ENCODE results near the gene NKX2-1. TPM values are rescaled to one million over a fixed set of nuclear protein-coding genes. Genes with fewer than 3 reads are reported as not detected.

NKX2-1 gene
- total RNA-seq (under 1 TPM in 3 of 5 donors, not detected in 2; 0.16 to 0.23 (median 0.16) TPM), total RNA-seq (0 to 0.12 (median 0) reads per million in 29 experiments)
- not detected for total RNA-seq (2013)

DNA sequence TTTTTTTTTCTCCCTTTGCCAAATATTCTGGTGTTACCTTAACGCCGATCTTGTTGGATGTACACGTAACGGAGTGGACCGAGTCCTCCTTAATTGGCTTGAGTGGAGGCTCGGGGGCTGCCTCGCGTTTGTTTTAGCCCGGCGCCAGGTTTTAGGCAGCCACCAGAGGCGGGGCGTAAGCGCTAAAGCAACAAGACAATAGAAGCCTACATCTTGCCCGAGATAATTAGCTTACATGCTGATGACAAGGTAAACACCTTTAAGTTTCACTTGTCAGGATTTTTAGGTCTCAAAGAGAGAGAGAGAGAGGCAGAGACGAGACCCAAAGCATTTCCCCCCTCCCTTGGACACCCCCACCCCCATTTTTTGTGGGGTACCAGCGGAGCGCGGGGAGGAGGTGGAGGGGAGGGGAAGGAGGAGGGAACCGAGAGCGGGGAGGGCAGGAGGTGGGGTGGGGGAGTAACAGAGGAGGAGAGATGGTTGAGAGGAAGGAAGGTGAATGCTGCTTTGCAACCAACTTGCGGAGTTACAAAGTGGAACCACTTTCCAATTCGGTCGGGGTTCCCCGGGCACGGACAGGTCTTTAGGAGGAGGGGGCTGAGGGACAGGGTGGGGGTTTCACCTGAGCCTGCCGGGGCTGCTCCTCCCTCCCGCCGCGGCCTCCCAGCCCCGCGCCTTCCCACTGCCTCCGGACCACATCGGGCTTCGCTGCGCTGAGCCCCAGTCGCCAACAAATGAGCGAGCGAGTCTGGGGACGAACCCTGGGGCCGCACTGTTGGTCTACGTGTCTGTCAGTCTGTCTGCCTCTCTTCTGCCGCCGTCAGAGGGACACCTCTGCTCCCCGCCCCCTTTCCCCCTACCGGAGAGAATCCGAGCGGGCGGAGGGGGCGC lies at the start of gene NKX2-1:
Gene NKX2-1, minus strand, starts transcription at position 802 of the 891 bp plus-strand sequence. Its CDS starts 103 bp downstream, at position 699.
- no peaks in the 10 kb centered on the region for H3K36me3 Mint-ChIP-seq
- ChIA-PET POLR2A (no interaction called here), CTCF (interaction anchor here in 1 of 2 donors (0.7 kb wide), 1 partner anchor 14 kb away, joined by 3 read pairs; no protein-coding TSS in a partner anchor)
- no peak for DNase-seq
- H3K4me1 ChIP-seq (ENCODE audit: control insufficient read depth in 1 of 2, extremely low read depth in 1 of 2, insufficient read depth in 2 of 2, low read length in 2 of 2), result peaks cover 0 to 14% of the 10 kb centered on the region in 2 experiments
- H3K27me3 Mint-ChIP-seq, result peaks cover 49 to 77% of the 10 kb centered on the region in 2 donors
- H3K36me3 ChIP-seq (ENCODE audit: control insufficient read depth in 2 of 2, extremely low read depth in 1 of 2, insufficient read depth in 1 of 2, low read length in 1 of 2), result no peaks in the 10 kb centered on the region
- no peaks in the 10 kb centered on the region for H3K9me3 Mint-ChIP-seq
- ATAC-seq (replicated peaks in 1 of 4), result no peak
- H3K27ac ChIP-seq (ENCODE audit: low read length), result no peak within 1 kb of the TSS
- no peak within 1 kb of the TSS for H3K4me3 ChIP-seq (ENCODE audit: control insufficient read depth in 1 of 2, extremely low read depth in 1 of 2, low read length in 1 of 2)
- H3K4me3 Mint-ChIP-seq, result peak within 1 kb of the TSS; percentile 59 to 76 (median 60)
- no peak within 1 kb of the TSS for H3K27ac Mint-ChIP-seq
- no peaks in the 10 kb centered on the region for H3K9me3 ChIP-seq
- peaks cover 6 to 85% of the 10 kb centered on the region in 2 experiments for H3K27me3 ChIP-seq (replicated peaks in 1 of 2; ENCODE audit: control insufficient read depth in 2 of 2, extremely low read depth in 1 of 2, insufficient read depth in 2 of 2, low read length in 1 of 2)
- peaks cover 20 to 22% (median 20%) of the 10 kb centered on the region in 3 donors for H3K4me1 Mint-ChIP-seq
- 5% methylated on average over 44 of the region's 49 CpGs for WGBS (ENCODE audit: insufficient coverage)

DNA sequence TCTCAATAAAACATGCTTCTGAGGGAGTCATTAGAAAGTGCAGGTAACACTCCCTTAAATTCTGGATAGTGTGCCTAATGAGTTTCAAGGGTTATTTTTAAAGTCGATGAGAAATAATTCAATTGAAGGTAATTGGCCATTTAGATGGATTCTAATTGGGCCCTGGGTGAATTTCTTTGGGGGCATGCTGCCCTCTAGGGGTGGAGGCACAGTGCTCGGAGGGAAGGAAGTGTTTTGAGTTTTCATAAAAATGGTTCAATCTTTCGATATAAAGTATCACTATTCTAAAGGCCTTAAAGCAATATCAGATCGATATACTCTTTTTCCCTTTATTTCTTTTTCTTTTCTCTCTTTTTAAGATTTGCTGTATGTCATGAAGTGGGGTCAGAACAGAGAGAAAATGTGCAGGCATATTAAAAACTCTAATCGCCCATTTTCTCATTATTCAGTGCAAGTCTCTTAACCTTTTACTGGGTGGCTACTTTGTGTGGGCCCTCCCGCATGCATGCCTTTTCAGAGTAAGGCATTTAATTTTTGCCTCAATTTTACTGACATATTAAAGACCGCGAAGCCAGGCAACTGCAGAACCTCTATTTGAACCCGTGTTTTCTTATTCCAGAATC lies 36.9 kb upstream of the NKX2-1 start:
- peak in 2 of 35 experiments; percentile 1 to 4 for DNase-seq
- Histone ChIP-seq H3K27me3 (replicated peaks in 1 of 2; ENCODE audit: control insufficient read depth in 2 of 2, extremely low read depth in 1 of 2, insufficient read depth in 2 of 2, low read length in 1 of 2) (peaks cover 3 to 6% of the 10 kb centered on the region in 2 experiments), H3K4me1 (ENCODE audit: control insufficient read depth in 1 of 2, extremely low read depth in 1 of 2, insufficient read depth in 2 of 2, low read length in 2 of 2) (no peaks in the 10 kb centered on the region), H3K27ac (ENCODE audit: low read length) (no peak overlapping the region), H3K4me3 (ENCODE audit: control insufficient read depth in 1 of 2, extremely low read depth in 1 of 2, low read length in 1 of 2) (no peak overlapping the region), H3K36me3 (ENCODE audit: control insufficient read depth in 2 of 2, extremely low read depth in 1 of 2, insufficient read depth in 1 of 2, low read length in 1 of 2) (no peaks in the 10 kb centered on the region), H3K9me3 (no peaks in the 10 kb centered on the region)
- Mint-ChIP-seq H3K27ac (no peak overlapping the region), H3K9me3 (no peaks in the 10 kb centered on the region), H3K4me3 (no peak overlapping the region), H3K36me3 (no peaks in the 10 kb centered on the region), H3K4me1 (no peaks in the 10 kb centered on the region), H3K27me3 (peaks cover 18 to 24% of the 10 kb centered on the region in 2 donors)
- 76% methylated on average over 6 of the region's 9 CpGs for WGBS (ENCODE audit: insufficient coverage)
- ATAC-seq (replicated peaks in 1 of 4), result no peak
- CTCF ChIA-PET, result no interaction called here
- POLR2A ChIA-PET, result no interaction called here

DNA sequence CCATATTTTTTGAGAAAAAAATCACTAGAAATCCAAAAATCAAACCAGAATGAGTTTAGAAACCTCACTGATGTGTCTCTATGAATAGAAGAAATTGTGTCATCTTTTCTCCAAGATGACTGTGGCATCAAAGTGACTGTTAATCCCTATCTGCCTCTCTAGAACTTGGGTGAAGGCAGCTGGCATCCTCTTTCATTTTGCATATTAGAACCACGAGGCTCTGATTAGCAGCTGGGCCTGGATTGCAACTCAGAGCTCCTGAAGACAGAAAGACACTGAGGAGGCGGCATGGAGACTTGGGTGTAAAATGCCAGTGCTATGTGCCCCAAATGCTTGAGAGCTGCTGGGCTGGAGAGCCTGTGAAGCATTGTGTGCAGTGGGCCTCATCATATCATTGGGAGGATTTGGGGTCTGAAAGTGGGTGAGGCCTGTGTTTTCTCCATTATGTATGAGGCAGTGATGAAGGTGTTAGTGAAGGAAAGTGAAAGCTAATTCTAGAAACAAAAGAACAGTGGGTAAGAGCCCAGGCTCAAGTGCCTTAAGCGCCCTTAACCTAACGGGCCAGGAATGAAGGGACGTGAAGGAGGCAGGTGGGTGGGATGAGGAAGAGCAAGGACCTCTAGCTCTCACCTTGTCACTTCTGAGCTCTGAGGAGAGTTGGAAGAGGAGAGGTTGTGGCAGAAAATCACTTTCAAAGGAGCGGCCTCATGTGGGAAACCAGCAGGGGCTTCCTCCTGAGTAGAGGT lies 36.1 kb upstream of the NKX2-1 start:
- H3K4me3 Mint-ChIP-seq, result no peak overlapping the region
- WGBS (ENCODE audit: insufficient coverage), result 92% methylated on average over 4 of the region's 6 CpGs
- CTCF ChIA-PET, result interaction anchor here in 1 of 2 donors (0.6 kb wide), 1 partner anchor 18 kb away, joined by 3 read pairs; no protein-coding TSS in a partner anchor

DNA sequence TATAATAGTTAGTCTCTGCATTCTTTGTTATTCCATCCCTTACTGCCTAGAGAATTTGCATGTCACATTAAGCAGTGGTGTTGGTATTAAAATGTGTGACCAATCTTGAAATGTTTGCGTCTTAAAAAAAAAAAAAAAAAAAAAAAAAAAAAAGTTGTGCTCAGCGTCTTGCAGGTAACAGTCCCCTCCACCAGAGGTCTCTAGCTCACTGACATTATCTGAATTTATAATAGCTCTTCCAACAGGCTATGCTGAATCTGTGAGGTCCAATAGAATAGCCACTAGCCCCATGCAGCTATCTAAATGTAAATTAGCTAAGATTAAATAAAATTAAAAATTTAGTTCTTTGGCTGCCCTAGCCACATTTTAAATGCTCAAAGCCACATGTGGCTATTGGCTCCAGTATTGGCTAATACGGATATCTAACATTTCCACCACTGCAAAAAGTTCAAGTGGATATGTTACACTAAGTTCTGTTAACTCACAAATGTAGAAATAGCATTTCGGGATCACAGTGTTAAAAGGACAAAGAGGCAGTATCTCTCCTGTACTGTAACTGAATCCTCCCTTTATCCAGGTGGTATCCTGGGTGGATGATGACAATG lies 33.7 kb upstream of the NKX2-1 start:
- Mint-ChIP-seq H3K9me3 (no peaks in the 10 kb centered on the region), H3K36me3 (no peaks in the 10 kb centered on the region), H3K27me3 (peaks cover 11 to 16% of the 10 kb centered on the region in 2 donors), H3K27ac (no peak overlapping the region), H3K4me3 (no peak overlapping the region), H3K4me1 (no peaks in the 10 kb centered on the region)
- no peaks in the 10 kb centered on the region for H3K4me1 ChIP-seq (ENCODE audit: control insufficient read depth in 1 of 2, extremely low read depth in 1 of 2, insufficient read depth in 2 of 2, low read length in 2 of 2)
- H3K36me3 ChIP-seq (ENCODE audit: control insufficient read depth in 2 of 2, extremely low read depth in 1 of 2, insufficient read depth in 1 of 2, low read length in 1 of 2), result no peaks in the 10 kb centered on the region
- no peak for ATAC-seq (replicated peaks in 1 of 4)
- CTCF ChIA-PET, result interaction anchor here (0.5 to 1.9 kb wide), 11 partner anchors 10 to 965 kb away, joined by 3 to 9 read pairs (median 5); no protein-coding TSS in a partner anchor
- WGBS (ENCODE audit: insufficient coverage), result no CpG with 5 or more reads among the region's 4 CpGs
- no peak overlapping the region for H3K4me3 ChIP-seq (ENCODE audit: control insufficient read depth in 1 of 2, extremely low read depth in 1 of 2, low read length in 1 of 2)
- DNase-seq, result peak in 1 of 35 experiments; percentile 11
- peaks cover 3 to 11% of the 10 kb centered on the region in 2 experiments for H3K27me3 ChIP-seq (replicated peaks in 1 of 2; ENCODE audit: control insufficient read depth in 2 of 2, extremely low read depth in 1 of 2, insufficient read depth in 2 of 2, low read length in 1 of 2)
- H3K9me3 ChIP-seq, result no peaks in the 10 kb centered on the region
- POLR2A ChIA-PET, result interaction anchor here (0.6 to 0.7 kb wide), 3 partner anchors 11 to 618 kb away, joined by 3 to 8 read pairs (median 7); no protein-coding TSS in a partner anchor
- no peak overlapping the region for H3K27ac ChIP-seq (ENCODE audit: low read length)

More for the DNA sequence above, 36.1 kb upstream of the NKX2-1 start:
- H3K9me3 Mint-ChIP-seq, result no peaks in the 10 kb centered on the region
- no peak overlapping the region for H3K27ac Mint-ChIP-seq
- H3K9me3 ChIP-seq, result no peaks in the 10 kb centered on the region
- DNase-seq (no peak), ATAC-seq (replicated peaks in 1 of 4) (no peak)
- POLR2A ChIA-PET, result no interaction called here
- H3K27ac ChIP-seq (ENCODE audit: low read length), result no peak overlapping the region
- H3K27me3 ChIP-seq (replicated peaks in 1 of 2; ENCODE audit: control insufficient read depth in 2 of 2, extremely low read depth in 1 of 2, insufficient read depth in 2 of 2, low read length in 1 of 2), result peaks cover 3 to 6% of the 10 kb centered on the region in 2 experiments
- no peaks in the 10 kb centered on the region for H3K36me3 ChIP-seq (ENCODE audit: control insufficient read depth in 2 of 2, extremely low read depth in 1 of 2, insufficient read depth in 1 of 2, low read length in 1 of 2)
- H3K4me3 ChIP-seq (ENCODE audit: control insufficient read depth in 1 of 2, extremely low read depth in 1 of 2, low read length in 1 of 2), result no peak overlapping the region
- H3K4me1 ChIP-seq (ENCODE audit: control insufficient read depth in 1 of 2, extremely low read depth in 1 of 2, insufficient read depth in 2 of 2, low read length in 2 of 2), result no peaks in the 10 kb centered on the region
- H3K27me3 Mint-ChIP-seq, result peaks cover 15 to 20% of the 10 kb centered on the region in 2 donors
- H3K36me3 Mint-ChIP-seq, result no peaks in the 10 kb centered on the region
- H3K4me1 Mint-ChIP-seq, result no peaks in the 10 kb centered on the region

DNA sequence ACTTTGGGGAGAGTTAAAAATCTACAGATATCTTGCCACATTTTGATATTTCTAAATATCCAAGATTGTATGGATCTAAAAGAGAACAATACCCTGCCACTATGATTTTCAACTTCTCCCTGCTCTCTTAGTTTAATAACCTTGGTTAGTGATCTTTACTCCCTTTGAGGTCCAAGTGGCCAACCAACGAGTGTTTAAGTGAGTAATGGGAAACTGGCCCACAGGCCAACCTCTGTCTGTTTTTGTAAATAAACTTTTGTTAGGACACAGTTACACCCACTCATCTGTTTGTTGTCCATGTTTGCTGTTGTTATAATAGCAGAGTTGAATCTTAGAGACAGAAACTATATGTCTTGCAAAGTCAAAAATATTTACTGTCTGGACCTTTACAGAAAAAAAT lies 30.9 kb upstream of the NKX2-1 start:
- CTCF ChIA-PET, result no interaction called here
- POLR2A ChIA-PET, result no interaction called here
- Mint-ChIP-seq H3K4me1 (no peaks in the 10 kb centered on the region), H3K36me3 (no peaks in the 10 kb centered on the region), H3K9me3 (no peaks in the 10 kb centered on the region), H3K27me3 (peaks cover 13 to 22% of the 10 kb centered on the region in 2 donors), H3K4me3 (no peak overlapping the region), H3K27ac (no peak overlapping the region)
- DNase-seq (no peak), ATAC-seq (replicated peaks in 1 of 4) (no peak)
- Histone ChIP-seq H3K27ac (ENCODE audit: low read length) (no peak overlapping the region), H3K9me3 (no peaks in the 10 kb centered on the region), H3K27me3 (replicated peaks in 1 of 2; ENCODE audit: control insufficient read depth in 2 of 2, extremely low read depth in 1 of 2, insufficient read depth in 2 of 2, low read length in 1 of 2) (peaks cover 3 to 8% of the 10 kb centered on the region in 2 experiments), H3K36me3 (ENCODE audit: control insufficient read depth in 2 of 2, extremely low read depth in 1 of 2, insufficient read depth in 1 of 2, low read length in 1 of 2) (no peaks in the 10 kb centered on the region), H3K4me3 (ENCODE audit: control insufficient read depth in 1 of 2, extremely low read depth in 1 of 2, low read length in 1 of 2) (no peak overlapping the region), H3K4me1 (ENCODE audit: control insufficient read depth in 1 of 2, extremely low read depth in 1 of 2, insufficient read depth in 2 of 2, low read length in 2 of 2) (no peaks in the 10 kb centered on the region)
- no CpG with 5 or more reads among the region's 1 CpG for WGBS (ENCODE audit: insufficient coverage)
